ENCODE measurements around the gene TARBP2.
"Not testable (repeated sequence)": the region's sequence is repeated elsewhere in the genome, so short reads cannot be mapped to it uniquely, and the experiment has no call there.

The TARBP2 gene

DNA sequence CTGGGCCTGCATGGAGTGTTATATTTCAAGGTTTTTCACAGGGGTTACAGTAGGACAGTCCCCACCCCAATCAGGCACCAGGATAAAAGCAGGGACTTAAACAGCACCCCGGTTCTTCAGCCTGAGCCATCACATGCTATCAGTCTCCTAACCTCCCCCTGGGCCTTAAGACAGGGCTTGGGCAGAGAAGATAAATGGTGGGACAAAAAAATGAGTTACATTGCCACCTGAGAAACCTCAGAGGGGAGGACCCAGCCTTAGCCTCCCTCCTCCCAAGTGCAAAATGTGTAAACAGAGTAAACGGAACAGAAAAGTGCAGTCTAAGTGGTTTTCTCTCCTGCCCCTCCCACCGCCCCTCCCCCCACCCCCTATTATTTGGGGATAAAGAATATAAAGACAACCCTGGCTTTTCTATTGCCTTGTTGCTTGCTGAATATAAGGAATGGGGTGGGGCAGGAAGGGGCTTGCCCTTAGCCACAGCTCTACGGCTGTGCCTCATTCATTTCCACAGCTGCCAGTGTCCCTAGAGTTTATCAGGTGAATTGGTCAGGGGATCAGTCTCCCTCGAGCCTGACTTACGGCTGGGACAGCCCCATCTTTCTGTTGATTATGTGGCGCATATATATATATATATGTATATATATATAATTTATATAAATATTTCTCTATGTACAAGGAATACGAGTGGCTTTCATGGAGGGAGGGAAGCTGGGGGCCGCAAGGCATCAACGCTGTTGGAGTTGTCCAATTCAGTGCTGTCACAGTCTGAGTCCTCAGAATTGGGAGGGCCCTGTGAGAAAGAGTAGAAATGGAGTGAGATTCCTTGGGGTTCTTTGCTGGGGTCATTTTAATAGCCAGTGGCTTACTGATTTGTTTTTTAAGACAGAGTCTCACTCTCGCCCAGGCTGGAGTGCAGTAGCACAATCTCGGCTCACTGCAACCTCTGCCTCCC, 20.3 kb upstream of the TARBP2 start:
- H3K9ac ChIP-seq (ENCODE audit: low read length), result peak overlapping the region; percentile 81
- H2BK15ac ChIP-seq (ENCODE audit: low read depth, poor library complexity, severe bottlenecking), result no peak overlapping the region
- H3K4me2 ChIP-seq (ENCODE audit: low read length, poor library complexity, severe bottlenecking), result no peak overlapping the region
- H2BK120ac ChIP-seq (ENCODE audit: low read depth, low read length), result no peak overlapping the region
- H4K91ac ChIP-seq (ENCODE audit: low read length), result no peak overlapping the region
- H2AK5ac ChIP-seq (ENCODE audit: low read length, severe bottlenecking), result no peak overlapping the region
- no peak overlapping the region for H3K4ac ChIP-seq (ENCODE audit: low read depth in 1 of 2, low read length in 2 of 2)
- H3K36me3 ChIP-seq (ENCODE audit: control insufficient read depth in 1 of 2, insufficient read depth in 2 of 2, low read depth in 1 of 2, low read length in 2 of 2), result peaks cover 56 to 90% of the 10 kb centered on the region in 2 experiments
- H3K4me3 ChIP-seq (ENCODE audit: insufficient read depth in 1 of 2, low read depth in 1 of 2, low read length in 2 of 2), result no peak overlapping the region
- no peak overlapping the region for H3K14ac ChIP-seq (ENCODE audit: low read length in 2 of 2)
- H3K79me1 ChIP-seq (replicated peaks; ENCODE audit: low read length, poor library complexity, severe bottlenecking), result peaks cover 6% of the 10 kb centered on the region
- no peaks in the 10 kb centered on the region for H3K9me3 ChIP-seq (ENCODE audit: control insufficient read depth, low read length)
- H4K8ac ChIP-seq (ENCODE audit: low read length), result no peak overlapping the region
- H2BK5ac ChIP-seq (ENCODE audit: low read depth, low read length, poor library complexity, severe bottlenecking), result no peak overlapping the region
- H3K23ac ChIP-seq (ENCODE audit: low read length in 2 of 2), result no peak overlapping the region
- H3K27ac ChIP-seq (ENCODE audit: low read length, poor library complexity, severe bottlenecking), result peak overlapping the region; percentile 41
- no peak for DNase-seq
- no peak overlapping the region for H2AFZ ChIP-seq (ENCODE audit: low read depth, low read length)
- H3K27me3 ChIP-seq (ENCODE audit: control insufficient read depth in 1 of 2, insufficient read depth in 1 of 2, low read length in 2 of 2), result no peaks in the 10 kb centered on the region
- H3K4me1 ChIP-seq (ENCODE audit: control insufficient read depth, insufficient read depth, low read depth, low read length), result peaks cover 14% of the 10 kb centered on the region
- WGBS, result 88% methylated on average over 6 of the region's 12 CpGs
- H3K18ac ChIP-seq (ENCODE audit: low read depth in 1 of 2, low read length in 2 of 2), result no peak overlapping the region
- no peak overlapping the region for H2BK12ac ChIP-seq (ENCODE audit: low read length in 2 of 2)

DNA sequence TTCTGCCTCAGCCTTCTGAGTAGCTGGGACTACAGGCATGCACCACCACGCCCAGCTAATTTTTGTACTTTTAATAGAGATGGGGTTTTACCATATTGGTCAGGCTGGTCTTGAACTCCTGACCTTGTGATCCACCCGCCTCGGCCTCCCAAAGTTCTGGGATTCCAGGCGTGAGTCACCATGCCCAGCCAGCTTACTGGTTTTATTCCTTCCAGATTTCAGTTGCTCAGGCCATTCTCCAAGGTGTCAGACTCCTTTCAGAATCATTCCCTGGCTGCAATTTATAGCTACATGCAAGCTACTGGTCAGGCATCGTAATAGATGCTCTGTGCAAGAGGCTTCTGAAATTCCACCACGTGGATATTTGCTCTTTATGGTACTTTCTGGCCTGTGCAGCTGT, 19.6 kb upstream of the TARBP2 start:
- H3K4ac ChIP-seq (ENCODE audit: low read depth in 1 of 2, low read length in 2 of 2); H3K14ac ChIP-seq (ENCODE audit: low read length in 2 of 2); H3K27me3 ChIP-seq (ENCODE audit: control insufficient read depth in 1 of 2, insufficient read depth in 1 of 2, low read length in 2 of 2); H3K9me3 ChIP-seq (ENCODE audit: control insufficient read depth, low read length); H3K23ac ChIP-seq (ENCODE audit: low read length in 2 of 2); H3K4me2 ChIP-seq (ENCODE audit: low read length, poor library complexity, severe bottlenecking); H2BK12ac ChIP-seq (ENCODE audit: low read length in 2 of 2); H4K8ac ChIP-seq (ENCODE audit: low read length); H3K4me3 ChIP-seq (ENCODE audit: insufficient read depth in 1 of 2, low read depth in 1 of 2, low read length in 2 of 2); H2BK15ac ChIP-seq (ENCODE audit: low read depth, poor library complexity, severe bottlenecking); H3K18ac ChIP-seq (ENCODE audit: low read depth in 1 of 2, low read length in 2 of 2); H2BK120ac ChIP-seq (ENCODE audit: low read depth, low read length); H4K91ac ChIP-seq (ENCODE audit: low read length); H2AK5ac ChIP-seq (ENCODE audit: low read length, severe bottlenecking); H3K79me1 ChIP-seq (replicated peaks; ENCODE audit: low read length, poor library complexity, severe bottlenecking); H2AFZ ChIP-seq (ENCODE audit: low read depth, low read length); H2BK5ac ChIP-seq (ENCODE audit: low read depth, low read length, poor library complexity, severe bottlenecking): not testable (repeated sequence)
- Histone ChIP-seq H3K27ac (ENCODE audit: low read length, poor library complexity, severe bottlenecking) (peak overlapping the region; percentile 30), H3K36me3 (ENCODE audit: control insufficient read depth in 1 of 2, insufficient read depth in 2 of 2, low read depth in 1 of 2, low read length in 2 of 2) (peaks cover 62 to 90% of the 10 kb centered on the region in 2 experiments), H3K9ac (ENCODE audit: low read length) (peak overlapping the region; percentile 33), H3K4me1 (ENCODE audit: control insufficient read depth, insufficient read depth, low read depth, low read length) (peaks cover 14% of the 10 kb centered on the region)
- peak; percentile 56 for DNase-seq
- 60% methylated on average over 6 of the region's 6 CpGs for WGBS

GRCh38 chr12:53481939-53482586, 19.0 kb upstream of the TARBP2 start:
- Histone ChIP-seq H3K14ac (ENCODE audit: low read length in 2 of 2) (no peak overlapping the region), H3K4me1 (ENCODE audit: control insufficient read depth, insufficient read depth, low read depth, low read length) (peaks cover 18% of the 10 kb centered on the region), H3K9ac (ENCODE audit: low read length) (peak overlapping the region; percentile 33), H3K23ac (ENCODE audit: low read length in 2 of 2) (no peak overlapping the region), H2BK120ac (ENCODE audit: low read depth, low read length) (no peak overlapping the region), H3K27me3 (ENCODE audit: control insufficient read depth in 1 of 2, insufficient read depth in 1 of 2, low read length in 2 of 2) (no peaks in the 10 kb centered on the region), H2BK15ac (ENCODE audit: low read depth, poor library complexity, severe bottlenecking) (no peak overlapping the region), H4K91ac (ENCODE audit: low read length) (no peak overlapping the region), H3K4me3 (ENCODE audit: insufficient read depth in 1 of 2, low read depth in 1 of 2, low read length in 2 of 2) (no peak overlapping the region), H2AFZ (ENCODE audit: low read depth, low read length) (no peak overlapping the region), H2BK12ac (ENCODE audit: low read length in 2 of 2) (no peak overlapping the region), H2BK5ac (ENCODE audit: low read depth, low read length, poor library complexity, severe bottlenecking) (no peak overlapping the region), H3K27ac (ENCODE audit: low read length, poor library complexity, severe bottlenecking) (peak overlapping the region; percentile 30), H3K79me1 (replicated peaks; ENCODE audit: low read length, poor library complexity, severe bottlenecking) (peaks cover 9% of the 10 kb centered on the region), H3K9me3 (ENCODE audit: control insufficient read depth, low read length) (no peaks in the 10 kb centered on the region), H3K4me2 (ENCODE audit: low read length, poor library complexity, severe bottlenecking) (no peak overlapping the region), H3K36me3 (ENCODE audit: control insufficient read depth in 1 of 2, insufficient read depth in 2 of 2, low read depth in 1 of 2, low read length in 2 of 2) (peaks cover 68 to 90% of the 10 kb centered on the region in 2 experiments), H3K4ac (ENCODE audit: low read depth in 1 of 2, low read length in 2 of 2) (no peak overlapping the region), H4K8ac (ENCODE audit: low read length) (no peak overlapping the region), H2AK5ac (ENCODE audit: low read length, severe bottlenecking) (no peak overlapping the region), H3K18ac (ENCODE audit: low read depth in 1 of 2, low read length in 2 of 2) (no peak overlapping the region)
- 85% methylated on average over 9 of the region's 9 CpGs for WGBS
- peak; percentile 42 for DNase-seq

GRCh38 chr12:53482626-53483168, 18.4 kb upstream of the TARBP2 start:
- H2AK5ac ChIP-seq (ENCODE audit: low read length, severe bottlenecking), result no peak overlapping the region
- H3K36me3 ChIP-seq (ENCODE audit: control insufficient read depth in 1 of 2, insufficient read depth in 2 of 2, low read depth in 1 of 2, low read length in 2 of 2), result peaks cover 72 to 92% of the 10 kb centered on the region in 2 experiments
- peaks cover 12% of the 10 kb centered on the region for H3K79me1 ChIP-seq (replicated peaks; ENCODE audit: low read length, poor library complexity, severe bottlenecking)
- H3K14ac ChIP-seq (ENCODE audit: low read length in 2 of 2), result no peak overlapping the region
- DNase-seq, result no peak
- H3K18ac ChIP-seq (ENCODE audit: low read depth in 1 of 2, low read length in 2 of 2), result no peak overlapping the region
- H2AFZ ChIP-seq (ENCODE audit: low read depth, low read length), result no peak overlapping the region
- H3K4me1 ChIP-seq (ENCODE audit: control insufficient read depth, insufficient read depth, low read depth, low read length), result peaks cover 21% of the 10 kb centered on the region
- WGBS, result 93% methylated on average over 18 of the region's 18 CpGs
- no peak overlapping the region for H2BK15ac ChIP-seq (ENCODE audit: low read depth, poor library complexity, severe bottlenecking)
- no peak overlapping the region for H4K91ac ChIP-seq (ENCODE audit: low read length)
- no peak overlapping the region for H3K4me2 ChIP-seq (ENCODE audit: low read length, poor library complexity, severe bottlenecking)
- H3K4ac ChIP-seq (ENCODE audit: low read depth in 1 of 2, low read length in 2 of 2), result no peak overlapping the region
- peak overlapping the region; percentile 79 for H4K8ac ChIP-seq (ENCODE audit: low read length)
- H2BK12ac ChIP-seq (ENCODE audit: low read length in 2 of 2), result no peak overlapping the region
- no peak overlapping the region for H2BK120ac ChIP-seq (ENCODE audit: low read depth, low read length)
- no peak overlapping the region for H3K23ac ChIP-seq (ENCODE audit: low read length in 2 of 2)
- peak overlapping the region; percentile 33 for H3K9ac ChIP-seq (ENCODE audit: low read length)
- H2BK5ac ChIP-seq (ENCODE audit: low read depth, low read length, poor library complexity, severe bottlenecking), result no peak overlapping the region
- H3K9me3 ChIP-seq (ENCODE audit: control insufficient read depth, low read length), result no peaks in the 10 kb centered on the region
- H3K4me3 ChIP-seq (ENCODE audit: insufficient read depth in 1 of 2, low read depth in 1 of 2, low read length in 2 of 2), result no peak overlapping the region
- no peaks in the 10 kb centered on the region for H3K27me3 ChIP-seq (ENCODE audit: control insufficient read depth in 1 of 2, insufficient read depth in 1 of 2, low read length in 2 of 2)
- H3K27ac ChIP-seq (ENCODE audit: low read length, poor library complexity, severe bottlenecking), result no peak overlapping the region
